GM13976 (cell line): ENCODE measurements around the gene ZNF512B.
"Not testable (repeated sequence)": the region's sequence is repeated elsewhere in the genome, so short reads cannot be mapped to it uniquely, and the experiment has no call there.

Source experiments
- DNase-seq: peaks from one replicate; pipeline ENCODE4 v3.0.0; 2012; ENCODE audit warnings: low spot score
- CTCF ChIP-seq: IDR thresholded peaks from 2 replicates; pipeline ENCODE4 v1.5.1; 2012; ENCODE audit warnings: borderline replicate concordance, mild to moderate bottlenecking; ENCODE audit not compliant: insufficient read depth; ENCODE audit errors: extremely low read depth, missing control alignments, control extremely low read depth
- in situ Hi-C: fragments of 300-500 bp; cut with MboI; formaldehyde crosslinking; loops from one replicate; pipeline ENCODE4 v1.12.0; 2022; ENCODE audit warnings: low sequenced_read_pairs, mixed read lengths, inconsistent platforms; ENCODE audit not compliant: unreplicated experiment

Gene ZNF512B

DNA sequence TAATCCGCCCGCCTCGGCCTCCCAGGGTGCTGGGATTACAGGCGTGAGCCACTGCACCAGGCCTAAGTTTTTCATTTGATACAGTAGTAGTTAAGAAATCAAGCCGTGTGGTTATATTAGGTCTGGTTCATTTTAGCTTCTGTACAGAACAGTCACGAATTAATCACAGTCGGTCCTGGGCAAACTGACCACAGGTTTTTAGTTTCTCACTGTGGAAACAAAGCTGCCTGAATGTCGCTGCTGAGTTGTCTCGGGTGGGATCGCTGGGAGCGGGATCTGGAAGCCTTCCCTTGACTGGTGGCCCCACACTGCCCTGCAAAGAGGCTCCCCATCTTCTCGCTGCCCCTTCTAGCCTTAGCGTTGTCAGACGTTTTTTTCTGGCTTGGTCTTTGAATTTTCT, 32.1 kb downstream of the ZNF512B start:
- in situ Hi-C loops: no loop called here
- TF ChIP-seq CTCF: no peak
- no peak for DNase-seq

- in situ Hi-C loops: no loop called here
Observed at GRCh38 chr20:63935447-63935846, 34.3 kb downstream of the ZNF512B start.

GRCh38 chr20:63934271-63935068, 35.3 kb downstream of the ZNF512B start:
- in situ Hi-C loops: no loop called here
- DNase-seq: no peak
- TF ChIP-seq CTCF: no peak

More at GRCh38 chr20:63935447-63935846, 34.3 kb downstream of the ZNF512B start:
- TF ChIP-seq CTCF: no peak
- no peak for DNase-seq

GRCh38 chr20:63933646-63934045, 36.1 kb downstream of the ZNF512B start:
- no peak for DNase-seq
- in situ Hi-C loops: no loop called here
- no peak for TF ChIP-seq CTCF

GRCh38 chr20:63932606-63933160, 37.0 kb downstream of the ZNF512B start:
- no peak for DNase-seq
- no peak for TF ChIP-seq CTCF
- in situ Hi-C loops: no loop called here

DNA sequence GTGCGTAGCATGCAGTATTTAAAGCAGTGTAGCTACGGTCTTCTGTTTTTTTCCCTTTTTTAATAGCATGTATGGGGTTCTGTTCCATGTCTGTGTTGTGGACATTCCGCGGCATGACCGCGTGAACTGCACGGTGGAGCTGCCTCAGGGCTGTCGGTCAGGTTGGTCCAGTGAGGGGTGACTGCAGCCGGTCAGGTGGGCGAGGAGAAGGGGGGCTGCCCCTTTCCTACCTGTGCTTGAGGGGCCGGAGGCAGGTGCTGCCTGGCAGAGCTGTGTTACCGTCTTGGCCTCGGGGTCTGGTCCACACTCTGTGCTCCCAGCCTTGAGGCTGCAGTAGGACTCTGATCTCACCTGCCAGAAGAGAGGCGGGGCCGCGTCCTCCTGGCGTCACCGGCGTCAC, 38.0 kb downstream of the ZNF512B start:
- in situ Hi-C loops: no loop called here
- no peak for TF ChIP-seq CTCF

GRCh38 chr20:63930971-63931553, 38.7 kb downstream of the ZNF512B start:
- in situ Hi-C loops: no loop called here
- no peak for TF ChIP-seq CTCF
- DNase-seq: no peak

More for the DNA sequence above, 38.0 kb downstream of the ZNF512B start:
- no peak for DNase-seq

- DNase-seq, in situ Hi-C loops: not testable (repeated sequence)
Observed at GRCh38 chr20:63929473-63929883, 40.3 kb downstream of the ZNF512B start.
